ENCODE data around the gene CIROP.

Gene CIROP

GRCh38 chr14:23104591-23105347, at the start of gene CIROP:
CIROP (minus strand) TSS chr14:23104989; CDS start chr14:23104920, 69 bp downstream.
- DNase-seq, result no peak

- no peak for DNase-seq
Observed at GRCh38 chr14:23153851-23154796, 49.3 kb upstream of the CIROP start.

GRCh38 chr14:23151342-23151741, 46.6 kb upstream of the CIROP start:
- no peak for DNase-seq

GRCh38 chr14:23149745-23150144, 45.0 kb upstream of the CIROP start:
- DNase-seq, result no peak

GRCh38 chr14:23148591-23149249, 43.9 kb upstream of the CIROP start:
- no peak for DNase-seq

- DNase-seq, result no peak
Observed at GRCh38 chr14:23147676-23148075, 42.9 kb upstream of the CIROP start.

GRCh38 chr14:23146980-23147379, 42.2 kb upstream of the CIROP start:
- no peak for DNase-seq

- no peak for DNase-seq
Observed at GRCh38 chr14:23146351-23146910, 41.6 kb upstream of the CIROP start.

GRCh38 chr14:23145794-23146350, 41.1 kb upstream of the CIROP start:
- DNase-seq, result no peak

- no peak for DNase-seq
Observed at GRCh38 chr14:23143911-23144310, 39.1 kb upstream of the CIROP start.

GRCh38 chr14:23142826-23143225, 38.0 kb upstream of the CIROP start:
- DNase-seq, result no peak

- no peak for DNase-seq
Observed at GRCh38 chr14:23141706-23142444, 37.1 kb upstream of the CIROP start.

- no peak for DNase-seq
Observed at GRCh38 chr14:23140371-23140770, 35.6 kb upstream of the CIROP start.

GRCh38 chr14:23139874-23140273, 35.1 kb upstream of the CIROP start:
- no peak for DNase-seq

GRCh38 chr14:23137813-23138535, 33.2 kb upstream of the CIROP start:
- no peak for DNase-seq

GRCh38 chr14:23137192-23137812, 32.5 kb upstream of the CIROP start:
- DNase-seq, result no peak

- no peak for DNase-seq
Observed at GRCh38 chr14:23136566-23137133, 31.9 kb upstream of the CIROP start.

GRCh38 chr14:23132970-23133369, 28.2 kb upstream of the CIROP start:
- DNase-seq, result no peak

- DNase-seq, result no peak
Observed at GRCh38 chr14:23131482-23131881, 26.7 kb upstream of the CIROP start.

- DNase-seq, result no peak
Observed at GRCh38 chr14:23130871-23131270, 26.1 kb upstream of the CIROP start.

All from CD4-positive, alpha-beta T cell treated with Interleukin-12 subunit alpha and Interleukin-12 subunit beta, for 1 hour (primary cell).